Heart right ventricle (tissue), 16 donors: Measurements from ENCODE around the gene ZNF627. TPM values are rescaled to one million over a fixed set of nuclear protein-coding genes. Genes with fewer than 3 reads are reported as not detected.

ENCODE experiments used
- ATAC-seq, 8 donors: fragments of 200-7000 bp; cut with Tn5 transposase; one replicate each; pipeline ENCODE4 v1.9.1; 2020; ENCODE audit warnings: mild to moderate bottlenecking in 8 of 8, moderate library complexity in 8 of 8, moderate number of reproducible peaks in 1 of 8
- DNase-seq, 2 donors: peaks; one replicate each; pipeline ENCODE4 v3.0.0-alpha.2; 2020
- H3K27ac ChIP-seq, 10 donors: fragments of 200-600 bp; sonication (generic) in 2 of 10; one replicate each; pipeline versions ENCODE4 v1.5.0 to v1.8.0; 2020 to 2022; ENCODE audit warnings: mild to moderate bottlenecking in 3 of 10
- H3K27me3 ChIP-seq, 7 donors: fragments of 200-600 bp; one replicate each; pipeline ENCODE4 v1.8.0; 2021 to 2022; ENCODE audit warnings: mild to moderate bottlenecking in 2 of 7
- H3K36me3 ChIP-seq, 9 donors: fragments of 200-600 bp; sonication (generic) in 1 of 9; one replicate each; pipeline versions ENCODE4 v1.5.0 to v1.8.0; 2020 to 2022; ENCODE audit warnings: mild to moderate bottlenecking in 2 of 9
- H3K4me1 ChIP-seq, 9 donors: fragments of 200-600 bp; sonication (generic) in 1 of 9; one replicate each; pipeline versions ENCODE4 v1.5.0 to v1.8.0; 2020 to 2022; ENCODE audit warnings: mild to moderate bottlenecking in 4 of 9
- H3K4me3 ChIP-seq, 10 donors: fragments of 200-600 bp; sonication (generic) in 2 of 10; one replicate each; pipeline versions ENCODE4 v1.5.0 to v1.8.0; 2020 to 2022; ENCODE audit warnings: mild to moderate bottlenecking in 7 of 10, moderate library complexity in 2 of 10
- H3K9me3 ChIP-seq, 11 donors: fragments of 200-600 bp in 10 of 11; sonication (generic) in 2 of 11; one replicate each; pipeline versions ENCODE4 v1.5.0 to v1.8.0; 2013 to 2022; ENCODE audit warnings: mild to moderate bottlenecking in 2 of 11, control low read depth in 1 of 11, moderate library complexity in 1 of 11
- CTCF ChIP-seq, 9 donors: fragments of 200-600 bp; sonication (generic) in 2 of 9; IDR thresholded peaks; one replicate each; pipeline versions ENCODE4 v1.5.0 to v1.8.0; 2021 to 2022; ENCODE audit warnings: antibody characterized with exemption in 9 of 9, mild to moderate bottlenecking in 5 of 9, moderate library complexity in 1 of 9
- WGBS, 2 donors: extraction: QIAGEN DNeasy Blood & Tissue Kit; methylation state at CpG; one replicate each; pipeline ENCODE4 v1.1.7; 2013; ENCODE audit warnings: inconsistent platforms in 1 of 2; 5-methylcytosine and 5-hydroxymethylcytosine counted together
- intact Hi-C, 10 donors: fragments of 100-400 bp; cut with DNase I; formaldehyde crosslinking; loops; one replicate each; pipeline versions ENCODE4 v1.11.1 to v1.14.2; 2022
- polyA plus RNA-seq, 2 donors: library from polyadenylated mRNA; stranded (reverse); fragments of 200-250 nt; gene quantifications; one replicate each; pipeline ENCODE4 v1.2.3, GENCODE V29; 2013
- total RNA-seq, 10 donors: library from RNA; stranded (reverse); fragmentation: NEBNext Ultra II Directional in 3 of 10; extraction: Animal tissue kit (Norgen Biotek cat#: 25700) in 3 of 10; gene quantifications; one replicate each; pipeline versions ENCODE4 v1.2.1 to v1.2.4, GENCODE V29; 2021 to 2023
- donor health status: Arrhythmogenic right ventricular cardiomyopathy.
- donor health status: ischemic (EF 13 %, LVEDD 7.1; RV severe dilation, severe dysfunction).
- donor health status: healthy with polysubstance abuse.
- donor health status: DM: no; HTN: yes; CAD: no.
- donor health status: DM: no; HTN: no; CAD: no.
- donor health status: ischemic (EF 25% LVEDD 6.9; RV normal size, moderate dysfunction).
- donor health status: ischemic (EF 25% LVEDD 5.7; RV mildly dilated, moderate dysfunction).
- donor health status: healthy.
- donor health status: DM: yes; HTN: yes; CAD: no.
- donor health status: Ischemic cardiomyopathy.
- donor health status: ischemic (EF 35%, LVEDD 5.7; RV mildly dilated, moderate dysfunction).
- donor health status: nonischemic (EF 11% LVEDD 7.7; RV severe dilation, severe dysfunction).
- donor health status: DM: yes; HTN: yes; CAD: no.
- donor health status: PGD.
- donor health status: ischemic (EF 29% LVEDD 5.4; RV normal size, mild dysfunction).
- donor health status: nonischemic (EF 23%, LVEDD 6.1; RV moderate dilation, normal function).

ZNF627 gene
- total and polyA plus RNA-seq, 12 donors = 3.6 to 9.8 (median 6.3) TPM

- Histone ChIP-seq H3K27me3 (peaks cover 0 to 28% (median 10%) of the 10 kb centered on the region in 7 donors), H3K4me1 (peaks cover 0 to 61% (median 11%) of the 10 kb centered on the region in 9 donors), H3K4me3 (peak within 1 kb of the TSS in 8 of 10 donors; percentile 17 to 61 (median 40)), H3K27ac (peak within 1 kb of the TSS in 2 of 10 donors; percentile 41 to 87), H3K36me3 (no peaks in the 10 kb centered on the region), H3K9me3 (no peaks in the 10 kb centered on the region)
- DNase-seq = no peak
- ATAC-seq = peak in 7 of 8 donors; percentile 38 to 42 (median 40)
- no peak for TF ChIP-seq CTCF (IDR thresholded peaks at IDR 0.05)
- 63 to 71% methylated on average over 18 of the region's 18 CpGs for WGBS, 2 donors
- intact Hi-C loops = no loop called here
Observed at GRCh38 chr19:11577451-11578257, 19.6 kb upstream of the ZNF627 start, which contains the start of gene ACP5. ACP5 (minus strand) TSS chr19:11577645; CDS start chr19:11577317, 328 bp downstream.

- peaks cover 0 to 66% (median 11%) of the 10 kb centered on the region in 9 donors for H3K4me1 ChIP-seq
- 19 to 20% methylated on average over 62 of the region's 62 CpGs for WGBS, 2 donors
- no peaks in the 10 kb centered on the region for H3K9me3 ChIP-seq
- peak overlapping the region in 2 of 10 donors; percentile 41 to 87 for H3K27ac ChIP-seq
- intact Hi-C loops = no loop called here
- H3K36me3 ChIP-seq = no peaks in the 10 kb centered on the region
- peak in 7 of 8 donors; percentile 32 to 57 (median 48) for ATAC-seq
- peaks cover 0 to 28% (median 10%) of the 10 kb centered on the region in 7 donors for H3K27me3 ChIP-seq
- DNase-seq = peak; percentile 46 to 54
- no peak for TF ChIP-seq CTCF (IDR thresholded peaks at IDR 0.05)
- peak overlapping the region in 8 of 10 donors; percentile 17 to 61 (median 40) for H3K4me3 ChIP-seq
Observed at GRCh38 chr19:11578258-11579142, 18.8 kb upstream of the ZNF627 start.

- no peaks in the 10 kb centered on the region for H3K36me3 ChIP-seq
- no peak for TF ChIP-seq CTCF (IDR thresholded peaks at IDR 0.05)
- peaks cover 0 to 74% (median 11%) of the 10 kb centered on the region in 9 donors for H3K4me1 ChIP-seq
- peak overlapping the region in 1 of 10 donors; percentile 87 for H3K27ac ChIP-seq
- DNase-seq (no peak), ATAC-seq (no peak)
- H3K4me3 ChIP-seq = no peak overlapping the region
- 70 to 78% methylated on average over 4 of the region's 4 CpGs for whole genome bisulfite sequencing, 2 donors
- H3K27me3 ChIP-seq = peaks cover 0 to 28% (median 10%) of the 10 kb centered on the region in 7 donors
- intact Hi-C loops = loop anchor here in 6 of 10 donors (10.0 kb wide), 2 partner anchors 45 to 285 kb away; partner anchors contain the start of genes TSPAN16 (in 5 of the 6) and CNN1 (in 1 of the 6)
- H3K9me3 ChIP-seq = no peaks in the 10 kb centered on the region
Observed at GRCh38 chr19:11580116-11580515, 17.2 kb upstream of the ZNF627 start.

- peak overlapping the region in 1 of 10 donors; percentile 7 for H3K4me3 ChIP-seq
- no peaks in the 10 kb centered on the region for H3K36me3 ChIP-seq
- H3K27ac ChIP-seq = peak overlapping the region in 3 of 10 donors; percentile 19 to 87 (median 28)
- H3K4me1 ChIP-seq = peaks cover 0 to 66% (median 11%) of the 10 kb centered on the region in 9 donors
- H3K27me3 ChIP-seq = peaks cover 0 to 28% (median 10%) of the 10 kb centered on the region in 7 donors
- intact Hi-C loops = loop anchor here in 6 of 10 donors (10.0 kb wide), 2 partner anchors 47 to 287 kb away; partner anchors contain the start of genes TSPAN16 (in 5 of the 6) and CNN1 (in 1 of the 6)
- TF ChIP-seq CTCF (IDR thresholded peaks at IDR 0.05) = no peak
- H3K9me3 ChIP-seq = no peaks in the 10 kb centered on the region
- ATAC-seq = peak in 2 of 8 donors; percentile 17 to 39
- 45 to 61% methylated on average over 3 of the region's 3 CpGs for WGBS, 2 donors
- DNase-seq = no peak
Observed at GRCh38 chr19:11581740-11582139, 15.5 kb upstream of the ZNF627 start.
